ENCODE measurements around the gene NXPH2. TPM values are rescaled to one million over a fixed set of nuclear protein-coding genes. Genes with fewer than 3 reads are reported as not detected.

Gene NXPH2
- 0.80 and 3.2 TPM in 2 replicates for total RNA-seq (2014; rRNA removed; shearing (Covaris generic))

GRCh38 chr2:138779781-138780445 is at the start of gene NXPH2:
Gene NXPH2, minus strand, starts transcription at chr2:138780390. Its CDS starts 149 bp downstream, at chr2:138780241.
- DNase-seq (ENCODE audit: low spot score), result no peak

GRCh38 chr2:138829326-138829919 is 49.2 kb upstream of the NXPH2 start:
- DNase-seq (ENCODE audit: low spot score), result peak; percentile 50

GRCh38 chr2:138827426-138828054 is 47.4 kb upstream of the NXPH2 start:
- peak; percentile 67 for DNase-seq (ENCODE audit: low spot score)

- no peak for DNase-seq (ENCODE audit: low spot score)
Observed at GRCh38 chr2:138823666-138824065, 43.5 kb upstream of the NXPH2 start.

- DNase-seq (ENCODE audit: low spot score), result no peak
Observed at GRCh38 chr2:138819964-138820363, 39.8 kb upstream of the NXPH2 start.

- no peak for DNase-seq (ENCODE audit: low spot score)
Observed at GRCh38 chr2:138818556-138818955, 38.4 kb upstream of the NXPH2 start.

- peak; percentile 35 for DNase-seq (ENCODE audit: low spot score)
Observed at GRCh38 chr2:138814123-138814898, 34.1 kb upstream of the NXPH2 start.

GRCh38 chr2:138811431-138811830 is 31.2 kb upstream of the NXPH2 start:
- DNase-seq (ENCODE audit: low spot score), result no peak

- no peak for DNase-seq (ENCODE audit: low spot score)
Observed at GRCh38 chr2:138794724-138795123, 14.5 kb upstream of the NXPH2 start.

- peak; percentile 30 for DNase-seq (ENCODE audit: low spot score)
Observed at GRCh38 chr2:138787053-138787666, 7.0 kb upstream of the NXPH2 start.

- DNase-seq (ENCODE audit: low spot score), result no peak
Observed at GRCh38 chr2:138782383-138782782, 2.2 kb upstream of the NXPH2 start.

- no peak for DNase-seq (ENCODE audit: low spot score)
Observed at GRCh38 chr2:138780908-138781307, 718 bp upstream of the NXPH2 start.

GRCh38 chr2:138780446-138780880 is 273 bp upstream of the NXPH2 start:
- no peak for DNase-seq (ENCODE audit: low spot score)

- DNase-seq (ENCODE audit: low spot score), result no peak
Observed at GRCh38 chr2:138779406-138779780, 797 bp downstream of the NXPH2 start.

- peak; percentile 66 for DNase-seq (ENCODE audit: low spot score)
Observed at GRCh38 chr2:138777996-138778395, 2.2 kb downstream of the NXPH2 start.

- DNase-seq (ENCODE audit: low spot score), result no peak
Observed at GRCh38 chr2:138775736-138776135, 4.5 kb downstream of the NXPH2 start.

GRCh38 chr2:138771534-138771933 is 8.7 kb downstream of the NXPH2 start:
- DNase-seq (ENCODE audit: low spot score), result no peak

GRCh38 chr2:138767101-138767500 is 13.1 kb downstream of the NXPH2 start:
- no peak for DNase-seq (ENCODE audit: low spot score)

GRCh38 chr2:138766464-138766863 is 13.7 kb downstream of the NXPH2 start:
- no peak for DNase-seq (ENCODE audit: low spot score)

- no peak for DNase-seq (ENCODE audit: low spot score)
Observed at GRCh38 chr2:138763971-138764370, 16.2 kb downstream of the NXPH2 start.

- no peak for DNase-seq (ENCODE audit: low spot score)
Observed at GRCh38 chr2:138762533-138762932, 17.7 kb downstream of the NXPH2 start.

GRCh38 chr2:138760676-138761075 is 19.5 kb downstream of the NXPH2 start:
- DNase-seq (ENCODE audit: low spot score), result no peak
